ENCODE results near the gene RNF125.

DNA sequence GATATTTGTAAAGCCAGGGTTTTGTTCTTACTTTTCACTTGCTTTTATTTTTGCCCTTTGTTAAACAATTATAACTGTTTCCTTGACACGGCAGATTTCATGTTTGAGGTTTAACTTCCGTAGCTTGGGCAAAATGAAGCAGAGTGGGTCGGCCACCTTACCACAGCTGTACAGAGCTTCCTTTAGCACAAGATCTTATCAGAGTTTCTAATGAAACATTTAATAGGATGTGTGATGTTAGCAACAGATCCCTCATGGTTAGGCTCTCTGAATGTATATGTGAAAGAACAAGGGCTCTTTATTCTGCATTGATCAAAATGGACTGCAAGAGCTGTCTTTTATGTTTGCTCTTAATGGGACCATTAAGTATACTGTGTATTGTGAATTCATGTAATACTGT, 22.3 kb downstream of the RNF125 start:
- TF ChIP-seq, protein P1, sequence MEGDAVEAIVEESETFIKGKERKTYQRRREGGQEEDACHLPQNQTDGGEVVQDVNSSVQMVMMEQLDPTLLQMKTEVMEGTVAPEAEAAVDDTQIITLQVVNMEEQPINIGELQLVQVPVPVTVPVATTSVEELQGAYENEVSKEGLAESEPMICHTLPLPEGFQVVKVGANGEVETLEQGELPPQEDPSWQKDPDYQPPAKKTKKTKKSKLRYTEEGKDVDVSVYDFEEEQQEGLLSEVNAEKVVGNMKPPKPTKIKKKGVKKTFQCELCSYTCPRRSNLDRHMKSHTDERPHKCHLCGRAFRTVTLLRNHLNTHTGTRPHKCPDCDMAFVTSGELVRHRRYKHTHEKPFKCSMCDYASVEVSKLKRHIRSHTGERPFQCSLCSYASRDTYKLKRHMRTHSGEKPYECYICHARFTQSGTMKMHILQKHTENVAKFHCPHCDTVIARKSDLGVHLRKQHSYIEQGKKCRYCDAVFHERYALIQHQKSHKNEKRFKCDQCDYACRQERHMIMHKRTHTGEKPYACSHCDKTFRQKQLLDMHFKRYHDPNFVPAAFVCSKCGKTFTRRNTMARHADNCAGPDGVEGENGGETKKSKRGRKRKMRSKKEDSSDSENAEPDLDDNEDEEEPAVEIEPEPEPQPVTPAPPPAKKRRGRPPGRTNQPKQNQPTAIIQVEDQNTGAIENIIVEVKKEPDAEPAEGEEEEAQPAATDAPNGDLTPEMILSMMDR (IDR thresholded peaks at IDR 0.05): no peak
- TF ChIP-seq YY1 (IDR thresholded peaks at IDR 0.05; ENCODE audit: low read depth): no peak
- no peak for TF ChIP-seq PBX3 (IDR thresholded peaks at IDR 0.05)
- no peak for TF ChIP-seq CHD2 (IDR thresholded peaks at IDR 0.05; ENCODE audit: low read length, partially characterized antibody)
